Ishikawa (cell line): ENCODE data around the gene FTO.

Experiments used
- CEBPB ChIP-seq: IDR thresholded peaks from 2 replicates; pipeline ENCODE4 v1.6.1; 2012
- CREB1 ChIP-seq: IDR thresholded peaks from 2 replicates; pipeline ENCODE4 v1.6.1; 2012; ENCODE audit warnings: low read depth
- EGR1 ChIP-seq: IDR thresholded peaks from 2 replicates; pipeline ENCODE4 v1.6.1; 2012
- EP300 ChIP-seq: IDR thresholded peaks from 2 replicates; pipeline ENCODE4 v1.6.1; 2012; ENCODE audit warnings: borderline replicate concordance
- FOXM1 ChIP-seq: IDR thresholded peaks from 2 replicates; pipeline ENCODE4 v1.6.1; 2012; ENCODE audit warnings: low read depth, borderline replicate concordance
- MAX ChIP-seq: IDR thresholded peaks from 2 replicates; pipeline ENCODE4 v1.6.1; 2012
- NFIC ChIP-seq: IDR thresholded peaks from 2 replicates; pipeline ENCODE4 v1.6.1; 2012
- RAD21 ChIP-seq: IDR thresholded peaks from 2 replicates; pipeline ENCODE4 v1.6.1; 2012; ENCODE audit warnings: low read depth
- REST ChIP-seq: IDR thresholded peaks from 2 replicates; pipeline ENCODE4 v1.6.1; 2012; ENCODE audit warnings: low read depth, mild to moderate bottlenecking
- TAF1 ChIP-seq: IDR thresholded peaks from 2 replicates; pipeline ENCODE4 v1.6.1; 2012; ENCODE audit warnings: low read depth, mild to moderate bottlenecking
- TCF12 ChIP-seq: IDR thresholded peaks from 2 replicates; pipeline ENCODE4 v1.6.1; 2012; ENCODE audit warnings: low read depth
- TEAD4 ChIP-seq: IDR thresholded peaks from 2 replicates; pipeline ENCODE4 v1.6.1; 2012
- USF1 ChIP-seq: IDR thresholded peaks from 2 replicates; pipeline ENCODE4 v1.6.1; 2012
- YY1 ChIP-seq: IDR thresholded peaks from 2 replicates; pipeline ENCODE4 v1.6.1; 2012; ENCODE audit warnings: low read depth
- ZBTB7A ChIP-seq: IDR thresholded peaks from 2 replicates; pipeline ENCODE4 v1.6.1; 2012; ENCODE audit warnings: low read depth

Gene FTO

GRCh38 chr16:53964145-53964790 lies 260.3 kb downstream of the FTO start:
- no peak for TF ChIP-seq USF1
- no peak for TF ChIP-seq TEAD4
- TF ChIP-seq YY1, result no peak
- TF ChIP-seq NFIC, result no peak
- TF ChIP-seq REST, result no peak
- TF ChIP-seq ZBTB7A, result no peak
- no peak for TF ChIP-seq TCF12
- TF ChIP-seq TAF1, result no peak
- TF ChIP-seq FOXM1, result no peak
- TF ChIP-seq EP300, result no peak
- TF ChIP-seq RAD21, result no peak
- TF ChIP-seq MAX, result no peak

GRCh38 chr16:53966821-53967571 lies 263.0 kb downstream of the FTO start:
- TF ChIP-seq FOXM1 (no peak), TCF12 (no peak), EGR1 (no peak), YY1 (no peak), REST (no peak), CREB1 (no peak), EP300 (no peak), USF1 (no peak), MAX (no peak), RAD21 (no peak), CEBPB (no peak), TAF1 (no peak), NFIC (no peak), TEAD4 (no peak), ZBTB7A (no peak)

GRCh38 chr16:53967572-53967971 lies 263.6 kb downstream of the FTO start:
- no peak for TF ChIP-seq TCF12
- TF ChIP-seq FOXM1, result no peak
- TF ChIP-seq EGR1, result no peak
- TF ChIP-seq CEBPB, result no peak
- TF ChIP-seq TEAD4, result no peak
- TF ChIP-seq ZBTB7A, result no peak
- no peak for TF ChIP-seq EP300
- TF ChIP-seq YY1, result no peak
- TF ChIP-seq REST, result no peak
- TF ChIP-seq NFIC, result no peak
- no peak for TF ChIP-seq CREB1

- TF ChIP-seq CREB1, result no peak
- TF ChIP-seq NFIC, result no peak
- TF ChIP-seq EP300, result no peak
- no peak for TF ChIP-seq TEAD4
- TF ChIP-seq MAX, result no peak
- TF ChIP-seq USF1, result no peak
- no peak for TF ChIP-seq CEBPB
- no peak for TF ChIP-seq TAF1
Observed at GRCh38 chr16:53968454-53968853, 264.5 kb downstream of the FTO start.
